ENCODE results near the gene MYBBP1A. TPM values are rescaled to one million over a fixed set of nuclear protein-coding genes. Genes with fewer than 3 reads are reported as not detected.

Gene MYBBP1A
- total and polyA plus RNA-seq, 2 experiments from 2014 or later = 70.7 to 213 TPM

- ATAC-seq = peak; percentile 93
- H3K9me2 ChIP-seq (ENCODE audit: insufficient read depth) = no peaks in the 10 kb centered on the region
- peaks cover 7% of the 10 kb centered on the region; the same call in 1 of the 2 replicates for H3F3A ChIP-seq (replicated peaks; ENCODE audit: low read depth)
- peaks cover 21% of the 10 kb centered on the region for H3K27me3 ChIP-seq (ENCODE audit: insufficient read depth)
- Mint-ChIP-seq H3K4me3 (no peak overlapping the region; the same call in 2 of the 3 replicates), H3K27ac (no peak overlapping the region), H3K36me3 (ENCODE audit: low read depth) (no peaks in the 10 kb centered on the region), H3K9me3 (no peaks in the 10 kb centered on the region; the same call in 2 of the 3 replicates), H3K27me3 (ENCODE audit: insufficient read depth, low read depth, poor library complexity) (peaks cover 28% of the 10 kb centered on the region), H3K4me1 (peaks cover 11% of the 10 kb centered on the region)
- H3K36me3 ChIP-seq (ENCODE audit: insufficient read depth) = no peaks in the 10 kb centered on the region
- no peak for TF ChIP-seq ZNF462 (CRISPR knock-in tag; IDR thresholded peaks at IDR 0.05)
- TF ChIP-seq CREB1 (CRISPR knock-in tag; IDR thresholded peaks at IDR 0.05; ENCODE audit: low read depth) = no peak
- peak; percentile 98 for TF ChIP-seq REST (IDR thresholded peaks at IDR 0.05; ENCODE audit: unreplicated experiment)
- no peak for TF ChIP-seq ZNF114 (CRISPR knock-in tag; IDR thresholded peaks at IDR 0.05)
- no peak for TF ChIP-seq POLR2AphosphoS5 (IDR thresholded peaks at IDR 0.05; ENCODE audit: low read depth)
- TF ChIP-seq STAT1 (IDR thresholded peaks at IDR 0.05; ENCODE audit: unreplicated experiment) = no peak
- no peaks in the 10 kb centered on the region for H3K79me2 ChIP-seq (replicated peaks; ENCODE audit: insufficient read depth)
- H2AFZ ChIP-seq = no peak overlapping the region
- H3K27ac ChIP-seq (ENCODE audit: low read depth) = no peak overlapping the region
- H3K4me2 ChIP-seq = no peak overlapping the region
- no peaks in the 10 kb centered on the region; the same call in none of the 2 replicates for H4K20me1 ChIP-seq (replicated peaks; ENCODE audit: insufficient read depth)
- H3K4me1 ChIP-seq (ENCODE audit: insufficient read depth) = no peaks in the 10 kb centered on the region; the same call in 1 of the 2 replicates
- DNase-seq (ENCODE audit: low spot score) = peak; percentile 96
- H3K4me3 ChIP-seq = no peak overlapping the region
These were observed 62.2 kb downstream of the MYBBP1A start for GRCh38 chr17:4492721-4493561.
